Parathyroid adenoma (tissue), 2 donors: ENCODE results near the gene ZNF77.
"Not testable (repeated sequence)": the region's sequence is repeated elsewhere in the genome, so short reads cannot be mapped to it uniquely, and the experiment has no call there.

ENCODE experiments used
- H2AFZ ChIP-seq: fragments of 300-600 bp; sonication (generic); one replicate; pipeline ENCODE4 v1.7.0; 2017; ENCODE audit warnings: antibody characterized with exemption, mild to moderate bottlenecking
- H3K27ac ChIP-seq: fragments of 300-600 bp; sonication (generic); one replicate; pipeline ENCODE4 v1.7.0; 2017
- H3K27me3 ChIP-seq: fragments of 300-600 bp; sonication (generic); one replicate; pipeline ENCODE4 v1.7.0; 2017; ENCODE audit warnings: low read length; ENCODE audit not compliant: control insufficient read depth, insufficient read depth
- H3K36me3 ChIP-seq: fragments of 300-600 bp; sonication (generic); one replicate; pipeline ENCODE4 v1.7.0; 2017; ENCODE audit warnings: low read length; ENCODE audit not compliant: control insufficient read depth, insufficient read depth
- H3K4me1 ChIP-seq: fragments of 300-600 bp; sonication (generic); one replicate; pipeline ENCODE4 v1.7.0; 2017; ENCODE audit warnings: control low read depth
- H3K4me2 ChIP-seq: fragments of 300-600 bp; sonication (generic); one replicate; pipeline ENCODE4 v1.7.0; 2017; ENCODE audit warnings: low read length
- H3K4me3 ChIP-seq: fragments of 300-600 bp; sonication (generic); one replicate; pipeline ENCODE4 v1.7.0; 2017; ENCODE audit warnings: low read depth, low read length
- H3K79me2 ChIP-seq: fragments of 300-600 bp; sonication (generic); one replicate; pipeline ENCODE4 v1.7.0; 2017; ENCODE audit warnings: control low read depth
- H3K9ac ChIP-seq: fragments of 300-600 bp; sonication (generic); one replicate; pipeline ENCODE4 v1.7.0; 2017; ENCODE audit warnings: mild to moderate bottlenecking
- H3K9me3 ChIP-seq: fragments of 300-600 bp; sonication (generic); one replicate; pipeline ENCODE4 v1.7.0; 2017; ENCODE audit warnings: low read length; ENCODE audit not compliant: control insufficient read depth
- TF ChIP-seq, protein P1 (sequence below): fragments of 300-600 bp; sonication (generic); IDR thresholded peaks from one replicate; pipeline ENCODE4 v1.7.0; 2017; ENCODE audit warnings: antibody characterized with exemption, mild to moderate bottlenecking
- donor health status: primary hyperparathyroidism.

ZNF77 gene

GRCh38 chr19:2967972-2968371, 23.2 kb upstream of the ZNF77 start:
- Histone ChIP-seq H2AFZ (peak overlapping the region; percentile 82), H3K27ac (no peak overlapping the region), H3K36me3 (no peaks in the 10 kb centered on the region), H3K9me3 (no peaks in the 10 kb centered on the region), H3K4me2 (no peak overlapping the region), H3K9ac (no peak overlapping the region), H3K79me2 (no peaks in the 10 kb centered on the region), H3K4me1 (peaks cover 21% of the 10 kb centered on the region), H3K4me3 (no peak overlapping the region), H3K27me3 (no peaks in the 10 kb centered on the region)
- TF ChIP-seq, protein P1, sequence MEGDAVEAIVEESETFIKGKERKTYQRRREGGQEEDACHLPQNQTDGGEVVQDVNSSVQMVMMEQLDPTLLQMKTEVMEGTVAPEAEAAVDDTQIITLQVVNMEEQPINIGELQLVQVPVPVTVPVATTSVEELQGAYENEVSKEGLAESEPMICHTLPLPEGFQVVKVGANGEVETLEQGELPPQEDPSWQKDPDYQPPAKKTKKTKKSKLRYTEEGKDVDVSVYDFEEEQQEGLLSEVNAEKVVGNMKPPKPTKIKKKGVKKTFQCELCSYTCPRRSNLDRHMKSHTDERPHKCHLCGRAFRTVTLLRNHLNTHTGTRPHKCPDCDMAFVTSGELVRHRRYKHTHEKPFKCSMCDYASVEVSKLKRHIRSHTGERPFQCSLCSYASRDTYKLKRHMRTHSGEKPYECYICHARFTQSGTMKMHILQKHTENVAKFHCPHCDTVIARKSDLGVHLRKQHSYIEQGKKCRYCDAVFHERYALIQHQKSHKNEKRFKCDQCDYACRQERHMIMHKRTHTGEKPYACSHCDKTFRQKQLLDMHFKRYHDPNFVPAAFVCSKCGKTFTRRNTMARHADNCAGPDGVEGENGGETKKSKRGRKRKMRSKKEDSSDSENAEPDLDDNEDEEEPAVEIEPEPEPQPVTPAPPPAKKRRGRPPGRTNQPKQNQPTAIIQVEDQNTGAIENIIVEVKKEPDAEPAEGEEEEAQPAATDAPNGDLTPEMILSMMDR, result no peak

GRCh38 chr19:2964874-2965273, 20.1 kb upstream of the ZNF77 start:
- Histone ChIP-seq H3K9ac (no peak overlapping the region), H3K4me1 (peaks cover 15% of the 10 kb centered on the region), H2AFZ (no peak overlapping the region), H3K79me2 (no peaks in the 10 kb centered on the region), H3K27ac (no peak overlapping the region), H3K4me3 (no peak overlapping the region), H3K4me2 (no peak overlapping the region), H3K27me3 (no peaks in the 10 kb centered on the region), H3K9me3 (no peaks in the 10 kb centered on the region), H3K36me3 (no peaks in the 10 kb centered on the region)
- TF ChIP-seq, protein P1, result no peak

GRCh38 chr19:2963631-2964030, 18.9 kb upstream of the ZNF77 start:
- H3K4me3 ChIP-seq, H3K4me2 ChIP-seq, H3K9me3 ChIP-seq, H3K79me2 ChIP-seq, H3K9ac ChIP-seq, H3K27me3 ChIP-seq, H3K27ac ChIP-seq, H3K36me3 ChIP-seq, H3K4me1 ChIP-seq, H2AFZ ChIP-seq: not testable (repeated sequence)

GRCh38 chr19:2963122-2963521, 18.4 kb upstream of the ZNF77 start:
- H3K4me1 ChIP-seq, result peaks cover 2% of the 10 kb centered on the region
- TF ChIP-seq, protein P1, result no peak
- no peak overlapping the region for H2AFZ ChIP-seq
- H3K9me3 ChIP-seq, result no peaks in the 10 kb centered on the region
- no peak overlapping the region for H3K4me2 ChIP-seq
- no peak overlapping the region for H3K9ac ChIP-seq
- H3K36me3 ChIP-seq, result no peaks in the 10 kb centered on the region
- H3K4me3 ChIP-seq, result no peak overlapping the region
- H3K79me2 ChIP-seq, result no peaks in the 10 kb centered on the region
- no peaks in the 10 kb centered on the region for H3K27me3 ChIP-seq
- no peak overlapping the region for H3K27ac ChIP-seq

GRCh38 chr19:2962018-2962670, 17.4 kb upstream of the ZNF77 start:
- H3K4me1 ChIP-seq, result no peaks in the 10 kb centered on the region
- H3K36me3 ChIP-seq, result no peaks in the 10 kb centered on the region
- H3K27ac ChIP-seq, result no peak overlapping the region
- no peak overlapping the region for H3K4me2 ChIP-seq
- H3K9ac ChIP-seq, result no peak overlapping the region
- no peaks in the 10 kb centered on the region for H3K9me3 ChIP-seq
- no peak overlapping the region for H3K4me3 ChIP-seq
- no peaks in the 10 kb centered on the region for H3K27me3 ChIP-seq
- TF ChIP-seq, protein P1, result peak; percentile 89
- no peak overlapping the region for H2AFZ ChIP-seq
- H3K79me2 ChIP-seq, result no peaks in the 10 kb centered on the region
